Daoy (cell line): ENCODE results near the gene METTL24. TPM values are rescaled to one million over a fixed set of nuclear protein-coding genes. Genes with fewer than 3 reads are reported as not detected.
A peak's percentile ranks its signal among the peaks of the same experiment; 100 is the strongest.

ENCODE experiments used
- DNase-seq: peaks from one replicate; pipeline ENCODE4 v3.0.0-alpha.2; 2015; ENCODE audit warnings: low read depth
- total RNA-seq: library from RNA; depleted of rRNA; stranded (reverse); fragments of >200 nt; shearing (Covaris generic); gene quantifications from 2 replicates; pipeline ENCODE4 v1.2.3, GENCODE V29; 2014; rRNA removed

The METTL24 gene, protein sequence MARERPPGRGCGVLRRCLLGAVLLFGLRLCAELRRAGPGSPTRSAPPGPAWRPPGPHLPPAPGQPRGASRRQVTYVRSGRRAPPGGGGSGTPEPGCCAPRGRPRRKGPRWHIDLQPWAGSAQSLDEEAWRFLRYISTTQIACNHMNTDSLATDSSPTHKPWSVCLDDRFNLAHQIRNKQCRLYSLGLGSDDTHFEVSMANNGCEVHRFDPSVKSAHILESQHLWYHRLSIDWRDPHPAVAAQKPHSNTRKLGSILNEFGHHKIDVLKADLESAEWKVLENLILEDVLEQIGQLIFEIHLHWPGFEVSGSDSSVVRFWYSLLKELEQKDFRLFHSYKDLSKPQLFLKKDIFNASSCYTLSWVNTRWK
- total RNA-seq: not detected in 2 replicates

DNA sequence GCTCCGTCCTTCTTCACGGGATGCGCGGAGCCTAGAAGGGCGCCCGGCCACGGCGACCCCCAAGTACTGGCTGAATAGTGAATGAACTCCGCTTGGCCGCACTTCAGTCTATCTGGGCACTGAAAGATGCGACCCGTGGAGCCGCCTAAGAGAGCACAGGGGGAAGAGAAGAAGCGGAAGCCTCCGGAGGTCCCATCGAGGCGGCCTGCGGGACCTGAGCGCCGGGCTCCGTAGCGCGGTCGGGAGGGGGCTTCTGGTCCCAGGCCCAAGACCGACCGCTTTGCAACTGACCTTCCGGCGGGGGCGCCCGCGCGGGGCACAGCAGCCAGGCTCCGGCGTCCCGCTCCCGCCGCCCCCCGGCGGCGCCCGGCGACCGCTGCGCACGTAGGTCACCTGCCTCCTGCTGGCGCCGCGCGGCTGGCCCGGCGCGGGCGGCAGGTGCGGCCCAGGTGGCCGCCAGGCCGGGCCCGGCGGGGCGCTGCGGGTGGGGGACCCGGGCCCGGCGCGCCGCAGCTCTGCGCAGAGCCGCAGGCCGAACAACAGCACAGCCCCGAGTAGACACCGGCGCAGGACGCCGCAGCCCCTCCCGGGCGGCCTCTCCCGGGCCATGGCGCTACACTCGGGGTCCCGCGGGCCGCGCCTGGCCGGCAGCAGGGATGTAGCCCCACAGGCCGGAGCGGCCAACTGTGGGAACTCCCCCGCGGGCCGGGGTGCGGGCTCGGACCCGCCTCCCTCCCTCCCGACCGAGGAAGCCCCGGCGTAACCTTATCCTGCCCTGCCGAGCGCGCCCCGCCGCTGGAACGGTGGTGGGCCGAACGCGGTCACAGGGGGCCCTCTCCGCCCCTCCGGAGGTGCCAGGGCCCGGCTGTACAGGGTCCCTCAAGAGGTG, at the start of gene METTL24:
TSS of gene METTL24 (minus strand) at position 686 of the 889 bp plus-strand sequence. CDS start at position 609, 77 bp downstream.
- peak; percentile 24 for DNase-seq

DNA sequence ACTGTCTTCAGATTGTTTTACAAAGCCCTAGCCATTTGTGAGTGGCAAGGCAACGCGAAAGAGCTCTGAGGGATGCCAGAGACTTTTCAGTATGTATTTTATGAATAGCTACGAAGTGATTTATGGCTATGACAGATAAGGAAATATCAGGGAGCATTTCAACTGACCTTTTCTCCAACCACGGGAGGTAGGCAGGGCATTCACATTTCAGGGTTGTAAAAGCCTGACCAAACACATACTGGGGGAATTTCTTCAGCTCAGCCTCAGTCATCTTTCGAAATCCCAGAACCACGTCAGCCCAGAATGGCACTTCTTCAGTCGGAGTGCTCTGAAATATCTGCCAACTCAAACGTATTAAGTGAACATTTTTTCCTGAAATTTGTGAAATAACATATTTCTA, 46.5 kb upstream of the METTL24 start:
- DNase-seq: no peak

DNA sequence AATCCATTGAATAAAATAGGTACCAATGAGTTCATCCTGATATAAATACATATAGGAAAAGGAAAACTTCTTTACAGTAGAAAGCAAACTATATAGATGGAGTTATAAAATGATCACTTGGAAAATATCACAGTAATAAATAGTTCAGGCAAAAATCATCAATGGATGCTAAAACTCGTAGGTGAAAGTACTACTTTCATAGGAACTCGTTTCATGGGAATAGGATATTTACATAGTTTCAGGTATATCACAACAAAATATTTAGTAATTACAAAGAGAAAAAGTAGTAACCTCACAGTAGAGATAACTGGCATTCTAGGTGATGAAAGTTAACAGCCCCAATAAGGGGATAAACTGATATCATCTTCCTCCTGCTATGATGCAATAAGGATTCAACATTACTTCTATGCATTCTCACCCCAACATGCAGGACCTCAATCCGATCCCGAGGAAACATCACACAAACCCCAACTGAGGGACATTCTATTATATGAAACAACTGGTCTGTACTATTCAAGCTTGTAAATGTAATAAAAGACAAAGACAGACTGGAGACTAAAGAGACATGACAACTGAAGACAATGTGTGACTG, 43.5 kb upstream of the METTL24 start:
- no peak for DNase-seq

DNA sequence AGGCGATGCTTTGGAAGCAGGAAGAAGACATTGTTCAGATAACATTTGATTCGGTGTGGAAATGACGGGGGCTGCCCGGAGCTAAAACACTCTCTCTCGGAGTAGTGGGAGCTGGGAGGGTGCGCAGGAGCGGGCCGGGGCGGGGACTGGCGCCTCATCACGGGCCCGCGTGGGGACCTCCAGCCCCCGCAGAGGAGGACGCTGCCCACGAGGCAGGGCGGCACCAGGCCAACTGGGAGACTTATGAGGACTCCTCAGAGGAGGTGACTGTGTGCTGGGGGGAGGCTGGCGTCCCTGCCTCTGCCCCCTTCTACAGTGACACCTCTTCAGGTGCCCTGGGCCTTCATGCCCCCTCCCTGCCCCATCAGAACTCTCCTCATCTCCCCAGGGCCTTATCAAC, 42.1 kb upstream of the METTL24 start:
- no peak for DNase-seq

DNA sequence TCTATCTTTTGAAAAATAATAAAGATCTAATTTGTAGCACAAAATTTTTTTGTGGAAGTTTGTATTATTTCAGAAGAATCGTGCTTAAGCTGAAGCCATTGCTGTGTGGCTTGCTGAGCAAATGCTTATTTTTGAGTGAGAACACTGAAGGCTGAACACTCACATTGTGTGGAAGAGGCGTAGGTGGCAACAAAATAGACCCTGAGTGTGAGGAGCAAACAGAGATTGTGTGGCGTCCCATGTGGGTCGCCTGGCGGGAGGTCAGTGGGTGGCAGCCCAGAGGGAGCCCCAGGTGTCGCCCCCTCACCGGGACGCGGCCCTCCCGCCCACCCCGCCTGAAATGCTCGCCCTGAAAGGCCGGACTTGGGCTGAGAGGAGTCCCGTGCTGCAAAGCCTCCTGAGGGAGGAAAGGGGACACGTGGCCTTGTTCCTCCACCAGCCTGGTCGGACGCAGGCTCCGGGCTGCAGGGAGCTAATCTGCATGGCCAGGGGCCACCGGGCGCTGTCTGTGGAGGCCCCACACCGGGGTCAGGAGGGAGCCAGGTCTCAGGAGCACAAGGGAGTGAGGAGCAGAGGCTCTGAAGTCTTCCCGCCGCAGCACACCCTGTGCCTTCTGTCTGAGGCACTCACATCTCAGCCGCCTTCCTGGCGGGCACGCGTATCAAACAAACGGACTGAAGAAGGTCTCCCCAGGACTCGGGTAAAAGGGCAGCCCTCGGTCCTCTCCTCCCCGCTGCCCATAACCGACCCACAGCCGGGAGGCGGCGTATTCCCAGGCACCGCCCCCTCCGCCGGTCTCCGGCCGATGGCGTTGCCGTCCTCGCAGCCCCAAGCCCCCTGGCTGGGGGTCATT, 41.3 kb upstream of the METTL24 start:
- DNase-seq: no peak

DNA sequence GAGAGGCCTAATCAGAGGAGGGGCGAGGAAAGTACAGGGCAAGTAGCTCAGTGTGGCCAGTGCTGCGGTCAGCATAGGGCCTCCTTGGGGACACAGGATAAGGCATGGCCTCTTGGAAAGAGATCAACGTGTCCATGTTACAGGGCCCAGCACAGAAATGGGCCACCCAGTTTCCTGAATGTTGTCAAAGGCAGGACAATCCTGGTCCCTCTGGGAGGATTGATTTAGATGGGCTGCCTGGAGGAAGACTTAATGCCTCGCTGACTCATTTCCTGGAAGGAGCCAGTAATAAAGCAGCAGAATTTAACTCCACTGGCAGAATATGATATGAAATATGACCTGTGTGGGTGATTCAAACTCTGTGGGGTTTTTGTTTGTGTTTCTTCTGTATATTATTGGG, 40.6 kb upstream of the METTL24 start:
- DNase-seq: peak; percentile 35

DNA sequence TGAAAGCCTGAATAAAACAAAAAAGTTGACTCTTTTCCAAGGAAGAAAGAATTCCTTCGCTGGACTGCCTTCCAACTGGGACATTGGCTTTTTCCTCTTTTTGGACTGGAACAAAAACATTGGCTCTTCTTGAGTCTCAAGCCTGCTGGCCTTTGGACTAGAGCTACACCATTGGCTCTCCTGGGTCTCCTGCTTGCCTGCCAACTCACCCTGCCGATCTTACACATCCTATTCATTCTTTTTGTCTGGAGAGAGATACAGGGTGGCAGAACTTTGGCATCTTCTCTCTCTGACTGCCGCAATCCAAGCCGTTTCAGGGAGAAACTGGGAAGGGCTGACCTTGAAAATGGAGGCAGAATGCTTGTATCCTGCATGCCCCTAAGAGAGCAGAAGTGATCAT, 37.1 kb upstream of the METTL24 start:
- DNase-seq: no peak

DNA sequence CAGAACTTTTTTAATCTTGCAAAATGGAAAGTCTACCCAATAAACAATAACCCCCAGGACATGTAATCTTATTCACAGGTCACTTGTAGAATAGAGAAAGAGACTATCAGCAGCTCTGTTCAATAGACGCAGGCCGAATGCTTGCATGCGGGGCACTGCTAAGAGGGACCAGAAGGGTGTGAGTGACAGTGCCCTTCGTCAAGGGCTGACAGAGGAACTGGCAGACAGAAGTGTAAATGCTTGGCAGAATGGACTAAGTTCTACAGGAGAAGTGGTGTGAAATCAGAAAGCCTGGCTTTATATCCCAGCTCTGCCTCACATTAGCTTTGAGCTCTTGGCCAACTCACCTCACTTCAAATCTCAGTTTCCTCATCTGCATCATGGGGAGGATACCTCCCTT, 36.3 kb upstream of the METTL24 start:
- DNase-seq: no peak

DNA sequence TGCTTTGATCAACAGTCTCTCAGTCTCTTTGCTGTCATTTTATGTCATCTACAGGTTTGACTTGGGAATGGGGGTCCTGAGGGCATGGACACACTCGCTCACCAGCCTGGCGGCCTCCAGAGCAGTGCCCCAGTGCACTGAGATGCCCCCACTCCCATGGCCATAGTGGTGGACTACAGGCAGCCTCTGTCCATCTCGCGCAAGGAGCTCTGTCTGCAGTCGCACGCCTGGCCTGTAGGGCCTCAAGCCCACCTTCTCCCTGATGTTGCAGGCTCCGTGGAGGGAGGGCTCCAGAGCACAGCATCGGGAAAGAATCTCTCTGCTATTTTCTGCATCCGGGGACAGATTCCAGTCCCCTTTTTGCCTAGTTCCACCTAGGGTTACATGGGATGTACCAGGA, 34.6 kb upstream of the METTL24 start:
- no peak for DNase-seq

DNA sequence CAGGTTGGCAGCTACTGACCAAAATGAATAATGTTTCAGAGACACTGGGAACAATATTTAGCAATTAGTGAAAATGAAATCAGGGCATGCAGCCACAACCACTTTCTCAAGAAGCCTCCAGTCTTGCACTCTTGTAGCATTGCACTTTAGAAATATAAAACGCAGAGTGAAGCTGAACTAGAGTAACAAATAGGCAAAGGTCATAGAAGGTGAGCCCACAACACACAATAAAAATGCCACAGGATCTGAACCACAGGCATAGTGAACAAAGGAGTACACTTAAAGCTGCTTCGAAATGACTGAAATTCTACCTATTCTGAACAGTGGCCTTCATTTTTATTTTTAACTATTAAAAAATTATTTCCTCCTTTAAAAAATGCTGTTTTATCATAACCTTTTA, 32.3 kb upstream of the METTL24 start:
- no peak for DNase-seq

DNA sequence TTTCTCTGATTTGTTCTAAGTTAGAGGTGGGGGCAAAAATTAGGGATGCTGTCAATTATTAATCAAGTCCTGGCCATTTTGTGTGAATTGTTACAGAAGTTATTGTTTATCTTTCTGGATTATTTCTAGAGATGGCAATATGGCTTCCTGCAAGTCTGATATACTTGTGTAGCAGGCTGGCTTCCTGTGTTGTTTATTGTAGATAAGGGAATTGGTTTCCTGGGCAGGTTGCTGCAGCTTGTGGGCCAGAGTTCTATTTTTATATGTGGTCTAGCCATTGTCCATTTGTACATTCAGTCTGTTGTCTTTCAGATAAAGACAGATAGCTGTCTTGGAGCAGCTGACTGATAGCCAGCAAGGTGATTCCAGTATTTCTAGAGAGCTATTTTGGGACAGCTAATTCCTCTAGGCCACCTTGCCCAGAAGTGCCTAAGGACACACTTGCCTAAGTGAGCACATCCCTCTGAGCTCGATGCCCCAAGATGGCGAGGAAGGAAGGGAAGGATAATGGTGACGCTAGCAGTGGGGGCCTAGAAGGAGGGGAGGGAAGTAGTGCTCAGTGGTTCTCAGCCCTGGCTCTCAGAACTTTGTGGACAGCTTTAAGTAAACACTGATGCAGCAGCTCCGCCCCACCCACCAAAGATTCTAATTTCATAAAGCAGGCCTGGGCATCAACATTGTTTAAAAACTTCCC, 31.7 kb upstream of the METTL24 start:
- DNase-seq: no peak

DNA sequence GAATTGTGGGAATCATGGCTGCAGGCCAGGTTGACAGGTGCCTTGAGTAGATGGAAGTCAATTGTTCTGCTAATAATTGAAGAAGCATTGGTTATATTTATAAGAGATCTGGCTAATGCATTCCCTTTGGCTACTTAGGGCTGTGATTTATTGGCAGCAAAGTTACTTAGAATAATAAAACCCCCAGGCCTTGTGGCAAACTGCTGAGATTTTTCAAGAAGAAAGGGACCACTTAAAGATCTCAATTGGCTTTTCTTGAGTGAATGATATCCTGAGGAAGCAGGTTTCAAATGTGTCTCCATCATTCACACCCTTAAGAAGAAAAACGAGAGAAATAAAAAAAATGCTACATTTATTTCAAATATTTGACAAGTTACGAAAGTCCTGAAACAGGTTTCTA, 29.8 kb upstream of the METTL24 start:
- no peak for DNase-seq

DNA sequence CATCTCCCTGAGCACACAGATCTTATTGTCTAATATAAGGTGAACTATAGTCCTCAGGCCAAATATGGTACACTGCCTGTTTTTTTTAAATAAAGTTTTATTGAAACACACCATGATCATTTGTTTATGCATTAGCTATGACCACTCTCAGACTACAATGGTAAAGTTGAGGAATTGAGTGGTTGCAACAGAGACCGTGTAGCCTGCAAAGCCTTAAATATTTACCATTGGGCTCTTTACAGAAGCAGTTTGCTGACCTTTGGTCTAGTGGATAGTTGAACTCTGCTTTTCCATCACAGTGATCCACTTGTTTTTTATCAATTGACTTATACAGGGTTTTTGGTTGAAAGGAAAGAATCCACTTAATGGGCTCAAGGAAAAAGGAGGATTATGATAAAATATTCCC, 27.3 kb upstream of the METTL24 start:
- DNase-seq: no peak

DNA sequence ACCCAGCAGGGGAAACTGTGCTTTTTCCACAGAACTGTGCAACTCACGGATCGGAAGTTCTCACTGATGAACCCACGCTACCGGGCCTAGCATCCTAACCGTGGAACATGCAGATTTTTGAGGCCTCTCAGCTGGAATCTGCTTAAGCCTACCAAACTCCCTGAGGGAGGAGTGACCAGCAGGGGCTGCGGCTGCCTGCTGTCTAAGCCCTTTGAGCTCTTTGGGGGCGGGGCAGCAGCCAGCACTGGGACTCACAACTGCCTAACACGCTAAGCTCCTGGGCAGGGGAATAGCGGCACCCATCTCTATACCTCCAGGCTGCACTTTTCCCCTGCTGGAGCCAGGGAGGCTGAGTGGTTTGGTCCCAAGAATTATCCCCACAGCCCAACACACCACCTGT, 20.4 kb upstream of the METTL24 start:
- no peak for DNase-seq

DNA sequence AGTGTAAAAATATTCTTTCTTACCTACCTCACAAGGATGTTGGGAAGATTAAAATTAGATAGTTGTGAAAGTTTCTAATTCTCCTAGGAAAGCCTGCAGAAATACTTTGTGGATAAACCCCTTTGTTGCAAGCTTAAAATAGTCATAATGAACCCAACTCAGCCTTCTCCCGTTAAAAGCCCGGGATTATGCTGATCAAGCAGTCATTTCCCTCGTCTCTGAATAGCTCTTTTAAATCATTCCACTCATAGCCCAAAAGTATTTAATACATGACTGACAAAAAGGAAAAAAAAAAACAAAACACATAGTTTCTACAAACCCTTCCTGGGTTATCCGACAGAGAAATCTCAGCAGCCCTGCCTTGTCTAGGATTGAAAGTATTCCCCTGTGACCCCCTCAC, 10.9 kb upstream of the METTL24 start:
- no peak for DNase-seq

DNA sequence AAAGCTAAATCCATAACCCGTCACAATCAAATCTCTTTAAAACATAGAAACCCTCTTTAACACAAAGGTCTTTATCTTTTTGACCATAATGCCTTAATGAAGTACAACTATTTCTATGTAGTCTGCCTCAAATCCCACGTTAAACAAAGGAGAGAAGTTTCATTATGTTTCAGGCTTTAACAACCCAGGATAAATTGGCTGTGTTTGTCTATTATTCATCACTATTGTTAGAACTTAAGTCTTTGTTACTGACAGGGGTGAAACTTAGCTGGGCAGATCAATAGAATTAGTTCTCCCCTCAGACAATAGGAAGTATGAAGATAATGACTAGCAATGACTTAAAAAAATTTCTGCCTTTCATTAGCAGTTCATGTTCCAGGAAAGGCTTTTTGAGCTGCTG, 10.1 kb upstream of the METTL24 start:
- no peak for DNase-seq

DNA sequence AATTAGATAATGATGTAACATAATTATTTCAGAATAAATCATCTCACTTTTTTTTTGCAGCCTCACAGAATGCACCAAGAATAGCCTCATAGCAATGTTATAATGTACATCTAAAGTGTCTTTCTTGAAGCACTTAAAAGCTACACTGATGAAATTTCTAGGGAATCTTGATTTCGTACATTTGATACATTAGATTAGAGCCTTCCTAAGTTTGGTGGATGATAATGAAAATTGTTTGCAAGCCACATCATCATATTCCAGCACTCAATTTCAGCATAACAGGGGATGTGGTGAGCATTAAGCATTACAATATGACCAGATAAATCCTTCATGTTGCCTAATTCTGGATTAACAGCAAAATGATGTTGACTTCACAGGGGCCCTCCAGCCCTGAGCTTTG, 9.7 kb upstream of the METTL24 start:
- DNase-seq: no peak

DNA sequence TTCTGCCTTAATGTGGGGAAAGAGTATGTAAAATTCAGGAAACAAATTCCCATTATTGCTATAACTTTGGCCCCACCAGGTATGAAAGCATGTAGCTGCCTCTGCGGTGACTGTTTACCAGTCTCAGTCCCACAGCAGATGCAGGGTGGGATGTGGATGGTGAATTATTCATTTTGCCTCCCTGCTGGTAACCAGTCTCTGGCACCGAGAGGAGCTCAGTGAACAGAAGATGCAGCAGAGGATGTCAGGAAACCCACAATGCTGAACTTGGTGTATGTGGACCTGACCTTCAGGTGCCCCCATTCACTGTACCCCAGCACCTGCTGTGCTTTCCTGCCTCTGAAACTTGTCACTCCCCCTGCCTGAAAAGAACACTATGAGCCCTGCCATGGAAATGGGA, 8.8 kb upstream of the METTL24 start:
- DNase-seq: no peak

DNA sequence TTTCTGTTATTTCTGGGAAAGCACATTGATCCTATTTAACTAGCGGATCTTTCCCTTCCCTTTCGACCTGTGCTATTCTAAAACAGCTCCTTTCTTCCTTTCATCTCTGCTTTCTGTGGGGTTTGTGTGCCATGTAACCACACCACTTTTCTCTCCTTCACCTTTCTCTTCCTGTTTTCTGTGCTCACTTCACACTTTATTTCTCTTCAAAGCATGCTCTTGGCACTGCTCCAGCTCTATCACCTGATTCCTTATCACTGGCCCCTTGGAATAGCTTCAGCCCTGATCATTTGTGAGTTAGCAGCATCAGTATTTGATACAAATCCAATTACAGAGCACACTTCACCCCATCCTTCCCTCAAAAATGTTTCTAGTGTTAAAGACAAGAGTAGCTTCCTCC, 8.1 kb upstream of the METTL24 start:
- no peak for DNase-seq

DNA sequence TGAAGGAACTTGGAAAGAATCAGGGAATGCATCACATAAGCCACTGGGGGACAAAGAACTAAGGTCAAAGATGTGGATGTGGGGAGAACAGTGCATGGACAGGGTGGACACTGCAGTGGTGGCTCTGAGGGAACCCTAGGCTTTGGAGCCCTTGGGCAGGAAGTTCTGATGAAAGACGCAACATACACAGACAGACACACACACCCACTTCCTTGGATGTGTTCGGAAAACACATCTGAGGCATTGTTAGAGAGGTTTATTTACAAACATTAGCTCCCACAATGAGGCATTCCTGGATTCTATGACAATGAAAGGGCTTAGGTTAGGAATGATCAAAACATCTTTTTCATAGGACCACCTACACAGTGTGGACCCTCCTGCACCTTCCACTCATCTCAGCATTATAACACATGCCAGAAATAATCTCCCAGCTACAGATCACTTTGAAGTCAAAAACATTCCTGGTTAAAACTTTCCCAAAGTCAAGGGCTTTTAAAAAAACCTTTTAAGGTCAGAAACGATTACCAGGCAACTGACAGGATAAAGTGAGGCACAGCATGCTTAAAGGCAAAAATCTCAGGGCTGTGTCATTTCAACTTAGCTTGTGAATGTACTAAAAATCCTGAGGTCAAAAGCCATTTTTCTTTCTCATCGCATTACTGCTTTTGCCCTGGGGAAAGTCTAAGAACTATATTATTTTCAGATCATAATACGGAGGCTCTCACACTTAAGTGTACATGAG, 6.4 kb upstream of the METTL24 start:
- DNase-seq: no peak
